ENCODE data around the gene IRX5.

IRX5 gene

GRCh38 chr16:54931120-54932014 is 702 bp downstream of the IRX5 start:
- no peak for DNase-seq (ENCODE audit: low read depth in 2 of 2)

GRCh38 chr16:54932021-54932660 is 1.5 kb downstream of the IRX5 start:
- no peak for DNase-seq (ENCODE audit: low read depth in 2 of 2)

- no peak for DNase-seq (ENCODE audit: low read depth in 2 of 2)
Observed at GRCh38 chr16:54932737-54933254, 2.1 kb downstream of the IRX5 start.

GRCh38 chr16:54933281-54934011 is 2.8 kb downstream of the IRX5 start:
- DNase-seq (ENCODE audit: low read depth in 2 of 2), result no peak

GRCh38 chr16:54934481-54935265 is 4.0 kb downstream of the IRX5 start:
- DNase-seq (ENCODE audit: low read depth in 2 of 2), result no peak

- no peak for DNase-seq (ENCODE audit: low read depth in 2 of 2)
Observed at GRCh38 chr16:54935266-54935968, 4.8 kb downstream of the IRX5 start.

- DNase-seq (ENCODE audit: low read depth in 2 of 2), result no peak
Observed at GRCh38 chr16:54936201-54936978, 5.7 kb downstream of the IRX5 start.

GRCh38 chr16:54936979-54937670 is 6.5 kb downstream of the IRX5 start:
- DNase-seq (ENCODE audit: low read depth in 2 of 2), result no peak

GRCh38 chr16:54937671-54938211 is 7.1 kb downstream of the IRX5 start:
- DNase-seq (ENCODE audit: low read depth in 2 of 2), result no peak

GRCh38 chr16:54938212-54939028 is 7.8 kb downstream of the IRX5 start:
- no peak for DNase-seq (ENCODE audit: low read depth in 2 of 2)

GRCh38 chr16:54939029-54939346 is 8.3 kb downstream of the IRX5 start:
- DNase-seq (ENCODE audit: low read depth in 2 of 2), result no peak

GRCh38 chr16:54939510-54940278 is 9.0 kb downstream of the IRX5 start:
- DNase-seq (ENCODE audit: low read depth in 2 of 2), result no peak

- no peak for DNase-seq (ENCODE audit: low read depth in 2 of 2)
Observed at GRCh38 chr16:54940279-54940604, 9.6 kb downstream of the IRX5 start.

GRCh38 chr16:54942353-54942943 is 11.8 kb downstream of the IRX5 start:
- no peak for DNase-seq (ENCODE audit: low read depth in 2 of 2)

- DNase-seq (ENCODE audit: low read depth in 2 of 2), result no peak
Observed at GRCh38 chr16:54944002-54944401, 13.3 kb downstream of the IRX5 start.

- no peak for DNase-seq (ENCODE audit: low read depth in 2 of 2)
Observed at GRCh38 chr16:54945063-54945462, 14.4 kb downstream of the IRX5 start.

GRCh38 chr16:54946909-54947308 is 16.2 kb downstream of the IRX5 start:
- DNase-seq (ENCODE audit: low read depth in 2 of 2), result no peak
